Measurements from ENCODE around the gene CRYGD. TPM values are rescaled to one million over a fixed set of nuclear protein-coding genes. Genes with fewer than 3 reads are reported as not detected.
"Not testable (repeated sequence)": the region's sequence is repeated elsewhere in the genome, so short reads cannot be mapped to it uniquely, and the experiment has no call there.

CRYGD gene
- total RNA-seq (not detected), polyA plus RNA-seq (not detected), total RNA-seq (0 reads per million in 6 experiments)

- ATAC-seq (peak; percentile 69 to 70), DNase-seq (peak in 2 of 10 donors; percentile 16 to 18)
- POLR2A ChIA-PET = interaction anchor here (0.6 kb wide), 1 partner anchor 98 kb away, joined by 5 read pairs; no protein-coding TSS in a partner anchor
- H3K4me3 Mint-ChIP-seq = peak within 1 kb of the TSS in 9 of 10 donors; percentile 38 to 71 (median 67)
- H3K36me3 Mint-ChIP-seq, H3K9me3 Mint-ChIP-seq: not testable (repeated sequence)
- peaks cover 19 to 46% (median 33%) of the 10 kb centered on the region in 5 donors for H3K27me3 Mint-ChIP-seq
- peak within 1 kb of the TSS in 1 of 10 donors; percentile 19 for H3K27ac Mint-ChIP-seq
- peaks cover 6 to 19% (median 10%) of the 10 kb centered on the region in 4 donors for H3K4me1 Mint-ChIP-seq
Observed at GRCh38 chr2:208124013-208124715, at the start of gene CRYGD. Gene CRYGD (minus strand): TSS chr2:208124524. CDS start chr2:208124473, 51 bp downstream.

DNA sequence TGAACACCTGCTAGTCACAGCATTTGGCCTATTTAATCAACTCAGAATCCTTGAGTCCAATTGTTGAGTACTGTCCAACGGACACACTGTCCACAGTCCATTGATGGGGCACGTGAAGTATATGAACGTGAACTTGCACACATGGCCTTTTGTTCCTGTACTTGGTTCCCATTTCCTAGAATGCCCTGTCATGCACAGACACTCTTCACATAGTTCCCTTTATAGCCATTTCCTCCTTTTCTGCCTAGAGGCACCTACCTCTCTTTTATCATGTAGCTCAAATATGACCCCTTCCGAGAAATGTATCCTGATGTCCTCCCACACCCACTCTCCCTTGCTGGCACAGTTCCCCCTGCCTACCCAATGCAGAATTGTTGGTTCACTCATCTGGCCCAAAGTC is 47.8 kb upstream of the CRYGD start:
- Mint-ChIP-seq H3K4me3 (no peak overlapping the region), H3K9me3 (no peaks in the 10 kb centered on the region), H3K4me1 (peaks cover 0 to 5% (median 4%) of the 10 kb centered on the region in 4 donors), H3K27ac (no peak overlapping the region), H3K36me3 (no peaks in the 10 kb centered on the region), H3K27me3 (peaks cover 9 to 30% (median 13%) of the 10 kb centered on the region in 5 donors)
- POLR2A ChIA-PET = no interaction called here
- no peak for ATAC-seq
- DNase-seq = no peak

DNA sequence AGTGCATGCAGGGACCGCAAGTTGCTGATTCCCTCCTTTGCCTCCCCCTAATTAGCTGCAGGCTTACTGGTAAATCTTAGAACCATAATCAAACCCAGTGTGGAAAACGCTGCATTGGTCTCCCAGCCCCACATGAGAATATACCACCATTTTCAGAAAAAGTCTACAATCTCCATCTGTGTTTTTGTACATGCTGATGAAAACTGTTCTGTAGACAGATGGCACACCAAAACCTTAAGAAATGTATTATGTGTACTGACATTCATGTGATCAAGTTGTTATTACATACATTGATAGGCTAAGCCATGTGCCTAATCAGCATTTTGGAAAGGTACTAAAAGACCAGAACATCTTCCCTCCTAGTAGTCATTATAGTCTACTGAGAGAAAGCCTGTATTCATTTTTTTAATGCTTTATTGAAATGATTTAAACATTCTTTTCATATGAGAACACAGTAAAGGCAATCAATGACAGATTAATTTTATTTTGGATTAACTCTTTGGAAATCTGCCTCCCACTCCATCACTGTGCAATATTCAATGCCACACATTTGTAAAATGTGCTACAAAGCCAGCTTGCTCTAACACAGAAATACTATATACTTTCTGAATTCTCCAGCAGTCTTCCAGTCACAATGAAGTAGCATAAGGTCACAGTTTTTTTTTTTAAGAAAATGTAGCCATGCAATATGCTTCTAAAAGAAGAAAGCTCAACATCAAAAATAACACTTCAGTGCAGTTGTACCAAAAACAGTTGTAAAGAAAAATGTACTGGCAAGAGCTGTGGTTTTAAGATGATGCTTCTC is 40.8 kb upstream of the CRYGD start:
- Mint-ChIP-seq H3K27me3 (peaks cover 7 to 14% (median 11%) of the 10 kb centered on the region in 5 donors), H3K4me3 (no peak overlapping the region), H3K27ac (no peak overlapping the region), H3K4me1 (no peaks in the 10 kb centered on the region), H3K9me3 (no peaks in the 10 kb centered on the region), H3K36me3 (no peaks in the 10 kb centered on the region)
- DNase-seq = no peak
- POLR2A ChIA-PET = no interaction called here
- no peak for ATAC-seq

DNA sequence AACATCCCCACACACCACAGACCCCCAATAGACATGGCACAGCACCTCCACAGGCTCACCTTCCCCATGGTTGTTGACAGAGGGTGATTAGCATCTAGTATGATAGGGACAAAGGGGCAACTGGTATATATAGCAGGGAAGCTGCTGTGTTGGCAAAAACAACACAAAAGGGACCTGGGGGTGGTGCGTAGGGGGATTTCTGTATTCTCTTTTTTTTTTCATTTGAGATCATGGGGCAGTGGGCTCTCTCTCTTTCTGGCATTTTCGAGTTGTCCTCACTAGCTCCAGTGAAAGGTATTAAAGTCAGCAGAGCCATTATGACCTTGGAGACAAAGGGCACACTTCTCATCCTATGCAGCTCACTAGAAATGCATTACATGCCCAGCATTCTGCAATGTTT is 39.2 kb upstream of the CRYGD start, which contains the start of gene CRYGA:
CRYGA (minus strand) TSS at position 101 of the 400 bp plus-strand sequence; CDS start at position 68, 33 bp downstream.
- POLR2A ChIA-PET = no interaction called here
- no peak within 1 kb of the TSS for H3K4me3 Mint-ChIP-seq
- no peaks in the 10 kb centered on the region for H3K9me3 Mint-ChIP-seq
- DNase-seq (no peak), ATAC-seq (no peak)
- peaks cover 5 to 11% (median 6%) of the 10 kb centered on the region in 5 donors for H3K27me3 Mint-ChIP-seq
- no peaks in the 10 kb centered on the region for H3K4me1 Mint-ChIP-seq
- H3K27ac Mint-ChIP-seq = peak within 1 kb of the TSS in 1 of 10 donors; percentile 32
- no peaks in the 10 kb centered on the region for H3K36me3 Mint-ChIP-seq

GRCh38 chr2:208156439-208156838 is 32.1 kb upstream of the CRYGD start:
- no peak for ATAC-seq
- Mint-ChIP-seq H3K4me1 (no peaks in the 10 kb centered on the region), H3K27ac (no peak overlapping the region), H3K27me3 (peaks cover 0 to 3% (median 0%) of the 10 kb centered on the region in 5 donors), H3K9me3 (peaks cover 0 to 12% (median 4%) of the 10 kb centered on the region in 9 donors), H3K36me3 (peaks cover 0 to 6% (median 0%) of the 10 kb centered on the region in 3 donors), H3K4me3 (no peak overlapping the region)
- POLR2A ChIA-PET = no interaction called here
- no peak for DNase-seq

DNA sequence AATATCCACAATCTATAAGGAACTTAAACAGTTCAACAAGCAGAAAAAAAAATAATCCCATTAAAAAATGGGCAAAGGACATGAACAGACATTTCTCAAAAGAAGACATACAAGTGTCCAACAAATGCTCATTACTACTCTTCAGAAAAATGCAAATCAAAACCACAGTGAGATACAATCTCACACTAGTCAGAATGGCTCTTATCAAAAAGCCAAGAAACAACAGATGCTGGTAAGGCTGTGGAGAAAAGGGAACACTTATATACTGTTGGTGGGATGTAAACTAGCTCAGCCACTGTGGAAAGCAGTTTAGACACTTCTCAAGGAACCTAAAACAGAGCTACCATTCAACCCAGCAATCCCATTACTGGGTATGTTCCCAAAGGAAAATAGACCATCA is 28.8 kb upstream of the CRYGD start:
- ATAC-seq (no peak), DNase-seq (no peak)
- Mint-ChIP-seq H3K9me3 (peaks cover 0 to 23% (median 6%) of the 10 kb centered on the region in 9 donors), H3K4me1 (no peaks in the 10 kb centered on the region), H3K27ac (no peak overlapping the region), H3K4me3 (no peak overlapping the region), H3K27me3 (peaks cover 0 to 4% (median 1%) of the 10 kb centered on the region in 5 donors), H3K36me3 (peaks cover 0 to 17% (median 0%) of the 10 kb centered on the region in 3 donors)
- POLR2A ChIA-PET = no interaction called here

- Mint-ChIP-seq H3K27me3 (peaks cover 0 to 9% (median 1%) of the 10 kb centered on the region in 5 donors), H3K27ac (no peak overlapping the region), H3K4me3 (no peak overlapping the region), H3K9me3 (peaks cover 0 to 23% (median 6%) of the 10 kb centered on the region in 9 donors), H3K36me3 (peaks cover 0 to 17% (median 0%) of the 10 kb centered on the region in 3 donors), H3K4me1 (no peaks in the 10 kb centered on the region)
- DNase-seq (no peak), ATAC-seq (no peak)
- POLR2A ChIA-PET = no interaction called here
Observed at GRCh38 chr2:208150956-208151355, 26.6 kb upstream of the CRYGD start.

DNA sequence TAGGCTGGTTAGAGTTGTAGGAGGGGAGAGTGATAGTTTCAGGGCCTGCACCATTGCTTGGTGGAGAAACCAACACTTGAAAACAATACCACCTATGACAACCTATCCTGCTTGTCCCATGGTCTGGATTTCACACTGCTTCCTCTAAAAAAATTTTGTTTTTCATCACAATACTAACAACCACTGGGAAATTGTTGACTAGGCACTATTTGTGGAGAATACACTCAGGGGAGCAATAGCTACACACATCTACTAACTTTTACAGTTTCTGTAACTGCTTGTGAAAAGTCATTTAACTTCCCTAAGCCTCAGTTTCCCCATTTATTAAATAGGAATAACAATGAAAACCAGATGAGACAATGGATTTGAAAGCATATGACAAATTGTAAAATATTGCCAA is 25.8 kb upstream of the CRYGD start:
- POLR2A ChIA-PET = no interaction called here
- ATAC-seq = no peak
- Mint-ChIP-seq H3K36me3 (peaks cover 0 to 17% (median 0%) of the 10 kb centered on the region in 3 donors), H3K27me3 (peaks cover 0 to 9% (median 1%) of the 10 kb centered on the region in 5 donors), H3K9me3 (peaks cover 0 to 23% (median 6%) of the 10 kb centered on the region in 9 donors), H3K27ac (no peak overlapping the region), H3K4me3 (no peak overlapping the region), H3K4me1 (no peaks in the 10 kb centered on the region)
- DNase-seq = no peak

- DNase-seq (no peak), ATAC-seq (no peak)
- Mint-ChIP-seq H3K4me1 (no peaks in the 10 kb centered on the region), H3K4me3 (no peak overlapping the region), H3K27ac (peak overlapping the region in 1 of 10 donors; percentile 50), H3K27me3 (peaks cover 0 to 9% (median 1%) of the 10 kb centered on the region in 5 donors), H3K36me3 (peaks cover 0 to 17% (median 0%) of the 10 kb centered on the region in 3 donors), H3K9me3 (peaks cover 0 to 23% (median 6%) of the 10 kb centered on the region in 9 donors)
- POLR2A ChIA-PET = no interaction called here
Observed at GRCh38 chr2:208148803-208149202, 24.5 kb upstream of the CRYGD start.

- H3K27ac Mint-ChIP-seq = peak overlapping the region in 2 of 10 donors; percentile 23 to 73
- ATAC-seq (no peak), DNase-seq (no peak)
- H3K27me3 Mint-ChIP-seq = peaks cover 0 to 9% (median 1%) of the 10 kb centered on the region in 5 donors
- peaks cover 0 to 23% (median 6%) of the 10 kb centered on the region in 9 donors for H3K9me3 Mint-ChIP-seq
- POLR2A ChIA-PET = no interaction called here
- H3K36me3 Mint-ChIP-seq = peaks cover 0 to 17% (median 0%) of the 10 kb centered on the region in 3 donors
- H3K4me1 Mint-ChIP-seq = no peaks in the 10 kb centered on the region
- H3K4me3 Mint-ChIP-seq = no peak overlapping the region
Observed at GRCh38 chr2:208147759-208148158, 23.4 kb upstream of the CRYGD start.

DNA sequence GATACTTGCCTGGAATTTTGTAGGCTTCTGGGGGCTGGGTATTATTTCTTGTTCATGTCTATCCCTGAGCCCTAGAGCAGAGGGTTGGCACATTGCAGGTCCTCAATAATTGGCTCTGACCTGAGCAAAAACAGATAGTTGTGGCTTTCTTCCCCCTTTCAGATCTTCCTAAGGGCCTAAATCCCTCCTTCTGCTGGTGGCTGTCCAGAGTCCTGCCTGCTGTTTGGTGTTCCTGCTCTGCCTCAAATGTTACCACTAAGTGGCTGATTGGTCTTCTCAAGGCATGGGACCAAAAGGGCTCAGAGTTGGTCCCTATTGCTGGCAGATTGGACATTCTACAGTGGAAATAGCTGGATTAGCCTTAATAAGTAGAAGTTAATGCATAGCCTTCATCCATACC is 22.7 kb upstream of the CRYGD start:
- ATAC-seq (no peak), DNase-seq (no peak)
- Mint-ChIP-seq H3K4me1 (no peaks in the 10 kb centered on the region), H3K36me3 (peaks cover 0 to 14% (median 0%) of the 10 kb centered on the region in 3 donors), H3K9me3 (peaks cover 0 to 19% (median 6%) of the 10 kb centered on the region in 9 donors), H3K27me3 (peaks cover 0 to 9% (median 1%) of the 10 kb centered on the region in 5 donors), H3K4me3 (no peak overlapping the region), H3K27ac (no peak overlapping the region)
- POLR2A ChIA-PET = no interaction called here

GRCh38 chr2:208146006-208146405 is 21.7 kb upstream of the CRYGD start, which contains the start of gene CRYGB:
Gene CRYGB (minus strand): TSS chr2:208146158. CDS start chr2:208146120, 38 bp downstream.
- POLR2A ChIA-PET = no interaction called here

More at GRCh38 chr2:208146006-208146405, 21.7 kb upstream of the CRYGD start, which contains the start of gene CRYGB:
- peaks cover 0 to 9% (median 1%) of the 10 kb centered on the region in 5 donors for H3K27me3 Mint-ChIP-seq
- H3K36me3 Mint-ChIP-seq = peaks cover 0 to 6% (median 0%) of the 10 kb centered on the region in 3 donors
- ATAC-seq = no peak
- no peaks in the 10 kb centered on the region for H3K4me1 Mint-ChIP-seq
- DNase-seq = no peak
- H3K27ac Mint-ChIP-seq = peak within 1 kb of the TSS in 1 of 10 donors; percentile 40
- no peak within 1 kb of the TSS for H3K4me3 Mint-ChIP-seq
- peaks cover 0 to 11% (median 4%) of the 10 kb centered on the region in 9 donors for H3K9me3 Mint-ChIP-seq
